Tracheal epithelial cell (primary cell): ENCODE measurements around the gene LRRC34. TPM values are rescaled to one million over a fixed set of nuclear protein-coding genes. Genes with fewer than 3 reads are reported as not detected.

ENCODE experiments used
- total RNA-seq: library from RNA; depleted of rRNA; stranded (reverse); fragments of >200 nt; gene quantifications from 2 replicates; pipeline ENCODE4 v1.2.1, GENCODE V29; 2014

The LRRC34 gene, protein sequence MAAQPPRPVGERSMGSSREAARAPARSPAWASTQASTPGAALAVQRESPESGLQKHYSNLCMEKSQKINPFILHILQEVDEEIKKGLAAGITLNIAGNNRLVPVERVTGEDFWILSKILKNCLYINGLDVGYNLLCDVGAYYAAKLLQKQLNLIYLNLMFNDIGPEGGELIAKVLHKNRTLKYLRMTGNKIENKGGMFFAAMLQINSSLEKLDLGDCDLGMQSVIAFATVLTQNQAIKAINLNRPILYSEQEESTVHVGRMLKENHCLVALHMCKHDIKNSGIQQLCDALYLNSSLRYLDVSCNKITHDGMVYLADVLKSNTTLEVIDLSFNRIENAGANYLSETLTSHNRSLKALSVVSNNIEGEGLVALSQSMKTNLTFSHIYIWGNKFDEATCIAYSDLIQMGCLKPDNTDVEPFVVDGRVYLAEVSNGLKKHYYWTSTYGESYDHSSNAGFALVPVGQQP
- 0.64 and 2.7 TPM in 2 replicates for total RNA-seq

DNA sequence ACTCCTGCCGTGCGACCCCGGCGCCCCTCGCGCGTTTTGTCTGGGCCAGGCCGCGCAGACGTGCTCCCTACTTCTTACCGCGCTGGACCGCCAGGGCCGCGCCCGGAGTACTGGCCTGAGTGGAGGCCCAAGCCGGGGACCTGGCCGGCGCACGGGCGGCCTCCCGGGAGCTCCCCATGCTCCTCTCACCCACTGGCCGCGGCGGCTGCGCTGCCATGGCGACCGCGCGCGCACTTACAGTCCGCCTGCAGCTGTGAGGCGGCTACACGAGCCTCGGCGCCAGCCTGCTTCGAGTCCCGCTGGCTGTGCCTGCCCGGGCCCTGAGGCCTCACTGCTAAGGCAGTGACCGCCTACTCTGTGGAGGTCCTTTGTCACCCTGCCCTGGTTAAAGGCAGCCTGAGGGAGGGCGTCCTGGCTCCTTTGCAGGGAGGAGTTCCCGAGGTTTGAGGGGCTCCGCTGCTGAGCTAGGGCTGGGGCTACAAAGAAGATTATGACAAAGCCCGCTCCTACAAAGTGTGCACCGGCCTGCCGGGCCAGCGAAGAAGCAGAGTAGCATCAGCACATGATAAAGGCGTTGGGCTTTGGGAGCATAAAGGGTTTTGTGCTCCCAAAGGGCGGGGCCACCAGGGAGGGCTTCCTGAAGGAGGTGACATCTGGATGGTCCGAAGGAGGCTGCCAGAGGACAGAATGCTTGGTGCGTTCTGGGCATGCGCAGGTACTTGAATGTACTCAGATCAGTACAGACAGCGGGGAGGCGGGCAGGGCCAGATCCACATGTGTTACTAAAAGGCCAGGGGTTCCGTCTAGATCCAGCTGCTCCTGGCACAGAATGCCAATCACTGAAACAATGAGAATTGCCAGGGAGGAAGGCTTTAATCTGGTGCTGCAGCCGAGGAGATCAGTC lies at the start of gene LRRC34, which contains the start of gene LRRIQ4:
LRRC34 (minus strand) TSS at position 573 of the 904 bp plus-strand sequence; CDS start at position 217, 356 bp downstream.
LRRIQ4 (plus strand) TSS at position 539 of the 904 bp plus-strand sequence. CDS start 9,052 bp downstream, outside the sequence.

DNA sequence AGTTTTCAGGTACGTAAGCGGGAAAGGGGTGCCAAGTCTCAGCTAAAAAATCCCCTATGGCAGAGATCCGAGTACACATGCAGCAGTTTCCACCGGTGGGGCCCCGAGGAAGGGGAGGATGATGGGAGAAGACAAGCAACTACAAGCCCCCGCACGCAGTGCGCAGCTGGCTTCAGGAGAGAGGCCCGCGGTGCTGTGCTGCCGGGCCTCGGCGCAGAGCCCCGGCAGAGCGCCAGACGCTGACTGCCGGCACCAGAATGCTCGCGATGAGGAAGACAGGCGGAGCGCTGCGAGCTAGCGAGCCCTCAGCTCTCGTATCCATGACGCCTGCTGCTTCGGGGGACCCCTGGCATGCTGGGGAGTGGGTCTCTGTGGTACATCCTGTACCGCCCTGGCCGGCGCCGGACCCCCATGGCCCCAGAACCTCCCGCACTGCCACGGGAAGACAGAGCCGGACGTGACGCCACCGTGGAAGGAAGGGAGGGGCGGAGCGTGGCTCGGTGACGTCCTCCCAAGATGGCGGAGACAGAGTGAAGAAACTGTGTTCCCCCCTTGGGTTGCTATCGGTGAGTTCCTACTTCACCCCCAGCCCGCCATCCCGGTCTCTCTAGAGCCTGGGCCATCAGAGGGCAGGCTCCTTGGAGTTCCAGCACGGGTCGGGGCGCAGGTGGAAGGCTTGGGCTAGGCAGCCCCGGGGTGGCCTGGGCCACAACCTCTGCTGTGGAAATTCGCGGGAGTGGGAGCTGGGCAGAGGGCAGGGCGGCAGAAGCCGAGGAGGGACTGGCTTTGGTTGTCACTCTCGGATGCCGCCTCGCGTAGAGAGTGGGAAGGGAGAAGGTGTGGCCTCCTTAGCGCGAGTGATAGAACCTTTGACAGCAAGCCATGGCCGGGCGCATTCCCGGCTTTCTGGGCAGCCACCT lies 39.5 kb downstream of the LRRC34 start, which contains the start of gene MYNN:
MYNN (plus strand) TSS at position 500 of the 920 bp plus-strand sequence. CDS start 900 bp downstream, outside the sequence.

DNA sequence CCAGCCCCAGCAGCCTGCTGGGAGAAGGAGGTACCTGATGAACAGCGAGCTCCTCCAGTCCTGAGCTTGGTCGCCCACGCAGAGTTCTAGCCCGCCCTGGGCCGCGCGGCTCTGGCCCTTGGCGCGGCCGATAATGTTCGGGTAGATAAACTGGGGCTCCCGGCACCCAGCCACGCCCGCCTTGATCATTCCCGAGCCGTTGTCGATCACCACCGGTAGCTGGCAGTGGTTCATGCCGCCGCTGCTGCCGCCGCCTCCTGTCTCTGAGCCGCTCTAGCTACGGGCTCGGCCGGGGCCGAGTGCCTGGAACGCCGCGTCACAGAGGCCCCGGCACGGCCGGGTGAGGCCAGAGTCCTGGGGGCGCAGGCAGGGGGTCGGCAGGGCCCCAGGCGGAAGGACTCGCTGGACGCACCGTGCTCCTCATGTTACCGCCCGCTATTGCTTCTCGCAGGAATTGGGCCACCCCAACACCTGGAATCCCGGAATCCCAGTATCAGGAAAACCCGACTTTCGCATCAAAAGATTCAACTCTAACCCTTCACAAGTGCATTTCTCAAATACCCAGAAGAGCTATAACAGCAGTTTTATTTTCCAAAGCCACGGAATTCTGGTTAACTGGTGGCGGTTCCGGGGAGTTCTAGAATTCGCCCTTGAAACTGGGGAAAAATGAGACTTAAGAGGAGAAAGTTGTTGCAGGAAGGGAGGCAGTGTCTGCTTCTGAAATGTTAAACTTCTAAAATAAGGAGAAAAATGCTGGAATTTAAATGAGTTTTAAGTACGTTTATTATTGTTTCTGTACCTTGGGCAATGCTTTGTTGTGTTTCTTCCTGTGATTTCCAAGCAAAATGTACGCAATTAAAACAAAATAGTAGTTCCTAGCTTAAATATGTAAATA lies 43.2 kb downstream of the LRRC34 start, which contains the start of gene ACTRT3:
ACTRT3 (minus strand) TSS at position 275 of the 895 bp plus-strand sequence; CDS start at position 234, 41 bp downstream.

DNA sequence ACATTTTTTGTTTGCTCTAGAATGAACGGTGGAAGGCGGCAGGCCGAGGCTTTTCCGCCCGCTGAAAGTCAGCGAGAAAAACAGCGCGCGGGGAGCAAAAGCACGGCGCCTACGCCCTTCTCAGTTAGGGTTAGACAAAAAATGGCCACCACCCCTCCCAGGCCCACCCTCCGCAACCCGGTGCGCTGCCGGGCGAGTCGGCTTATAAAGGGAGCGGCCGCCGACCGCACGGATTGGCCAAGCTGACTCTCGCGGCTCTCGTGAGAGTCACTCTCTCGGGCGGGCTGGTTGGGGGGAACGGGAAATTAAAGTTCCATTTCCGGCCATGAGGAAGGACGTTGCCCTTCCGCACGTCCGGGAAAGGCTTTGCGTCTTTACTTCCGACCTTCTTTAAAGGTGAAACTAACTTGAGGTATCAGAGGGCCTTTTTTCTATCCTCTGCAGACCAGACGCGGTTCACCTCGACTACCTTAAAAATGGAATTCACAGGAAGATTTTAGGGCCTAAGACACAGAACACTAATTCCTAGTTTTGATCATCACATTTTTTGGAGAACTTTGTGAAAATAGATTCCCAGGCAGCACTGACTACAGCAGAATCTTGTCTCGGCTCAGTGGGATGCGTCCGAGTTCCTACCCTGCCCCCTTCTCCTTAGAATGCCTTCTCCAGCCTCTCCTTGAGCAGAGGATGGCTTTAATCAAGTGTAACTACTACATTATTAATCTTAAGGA lies 47.7 kb downstream of the LRRC34 start, which contains the start of gene TERC:
TERC (minus strand) TSS at position 179 of the 731 bp plus-strand sequence.

Other genes with a start within 250 kb of the LRRC34 start
- gene MECOM, start 149.2 kb downstream of the LRRC34 start, total RNA-seq: 7.2 and 10.4 TPM in 2 replicates
- 807 and 1,776 TPM in 2 replicates for gene TERC, start 47.8 kb downstream of the LRRC34 start, total RNA-seq
- 1.9 and 2.9 TPM in 2 replicates for gene ACTRT3, start 43.3 kb downstream of the LRRC34 start, total RNA-seq
- gene MYNN, start 39.5 kb downstream of the LRRC34 start, total RNA-seq: 17.6 and 25.2 TPM in 2 replicates
- not detected in 2 replicates for gene LRRIQ4, start within 50 bp of the LRRC34 start, total RNA-seq
- 0.24 TPM in 1 of 2 replicates, not detected in the other for gene LRRC31, start 57.0 kb upstream of the LRRC34 start, total RNA-seq
- not detected in 2 replicates for gene SAMD7, start 98.7 kb upstream of the LRRC34 start, total RNA-seq
- 21.0 and 26.9 TPM in 2 replicates for gene SEC62, start 153.9 kb upstream of the LRRC34 start, total RNA-seq
- gene GPR160, start 225.1 kb upstream of the LRRC34 start, total RNA-seq: 1.5 and 6.3 TPM in 2 replicates